Karpas-422 (cell line): Measurements from ENCODE around the gene TPGS2. TPM values are rescaled to one million over a fixed set of nuclear protein-coding genes. Genes with fewer than 3 reads are reported as not detected.
A peak's percentile ranks its signal among the peaks of the same experiment; 100 is the strongest.

Experiments
- DNase-seq: peaks from one replicate; pipeline ENCODE4 v3.0.0-alpha.2; 2015
- H2AFZ ChIP-seq: fragments of 200-600 bp; sonication (generic); 2 replicates; pipeline ENCODE4 v1.6.1; 2014; ENCODE audit warnings: antibody characterized with exemption, low read length, mixed read lengths
- H3K27ac ChIP-seq: fragments of 200-600 bp; sonication (generic); 2 replicates; pipeline ENCODE4 v1.5.1; 2014; ENCODE audit warnings: mild to moderate bottlenecking, low read length, moderate library complexity
- H3K27me3 ChIP-seq: fragments of 200-600 bp; sonication (generic); 2 replicates; pipeline ENCODE4 v1.6.1; 2014; ENCODE audit warnings: low read length, mixed read lengths
- H3K36me3 ChIP-seq: fragments of 200-600 bp; sonication (generic); 2 replicates; pipeline ENCODE4 v1.6.1; 2014; ENCODE audit warnings: low read length, mixed read lengths; ENCODE audit not compliant: insufficient read depth
- H3K4me1 ChIP-seq: fragments of 200-600 bp; sonication (generic); 2 replicates; pipeline ENCODE4 v1.6.1; 2014; ENCODE audit warnings: mild to moderate bottlenecking, low read length, mixed read lengths
- H3K4me2 ChIP-seq: fragments of 200-600 bp; sonication (generic); 2 replicates; pipeline ENCODE4 v1.6.1; 2014; ENCODE audit warnings: low read length, low read depth, mild to moderate bottlenecking; ENCODE audit not compliant: poor library complexity, severe bottlenecking
- H3K4me3 ChIP-seq: fragments of 200-600 bp; sonication (generic); 2 replicates; pipeline ENCODE4 v1.5.1; 2014; ENCODE audit warnings: mild to moderate bottlenecking, antibody characterized with exemption, low read length, mixed read lengths
- H3K79me2 ChIP-seq: fragments of 200-600 bp; sonication (generic); 2 replicates; pipeline ENCODE4 v1.6.1; 2014; ENCODE audit warnings: mild to moderate bottlenecking, low read length, mixed read lengths
- H3K9ac ChIP-seq: fragments of 200-600 bp; sonication (generic); 2 replicates; pipeline ENCODE4 v1.6.0; 2014; ENCODE audit warnings: low read length
- H3K9me2 ChIP-seq: fragments of 200-600 bp; sonication (generic), shearing (Covaris generic); replicated peaks from 2 replicates; pipeline ENCODE4 v1.6.0; 2014; ENCODE audit warnings: mild to moderate bottlenecking, low read length, moderate library complexity; ENCODE audit not compliant: insufficient read depth
- H3K9me3 ChIP-seq: fragments of 300-700, 200-600 bp; sonication (generic); 2 replicates; pipeline ENCODE4 v1.6.1; 2014; ENCODE audit warnings: low read length, mixed read lengths
- H4K20me1 ChIP-seq: fragments of 200-600 bp; sonication (generic); 2 replicates; pipeline ENCODE4 v1.6.1; 2014; ENCODE audit warnings: mild to moderate bottlenecking, antibody characterized with exemption, low read length, low read depth; ENCODE audit not compliant: insufficient read depth
- total RNA-seq: library from RNA; depleted of rRNA; stranded (reverse); fragments of >200 nt; shearing (Covaris generic); gene quantifications from 2 replicates; pipeline ENCODE4 v1.2.3, GENCODE V29; 2014; ENCODE audit warnings: low replicate concordance

The TPGS2 gene
- total RNA-seq, 1 experiment from 2014 or later = 160 TPM

GRCh38 chr18:36782710-36783109 lies 46.1 kb downstream of the TPGS2 start:
- no peaks in the 10 kb centered on the region for H3K36me3 ChIP-seq
- no peaks in the 10 kb centered on the region for H4K20me1 ChIP-seq
- no peaks in the 10 kb centered on the region for H3K9me2 ChIP-seq
- H3K4me2 ChIP-seq = no peak overlapping the region
- no peaks in the 10 kb centered on the region for H3K27me3 ChIP-seq
- no peak overlapping the region for H3K4me3 ChIP-seq
- no peaks in the 10 kb centered on the region for H3K4me1 ChIP-seq
- H3K27ac ChIP-seq = no peak overlapping the region
- H3K79me2 ChIP-seq = no peaks in the 10 kb centered on the region
- no peak for DNase-seq
- no peak overlapping the region for H2AFZ ChIP-seq
- no peaks in the 10 kb centered on the region for H3K9me3 ChIP-seq
- no peak overlapping the region for H3K9ac ChIP-seq

- no peak overlapping the region for H3K4me2 ChIP-seq
- H3K4me1 ChIP-seq = no peaks in the 10 kb centered on the region
- H3K27me3 ChIP-seq = no peaks in the 10 kb centered on the region
- H3K9me3 ChIP-seq = no peaks in the 10 kb centered on the region
- no peak overlapping the region for H3K4me3 ChIP-seq
- no peak for DNase-seq
- H3K9ac ChIP-seq = no peak overlapping the region
- H4K20me1 ChIP-seq = no peaks in the 10 kb centered on the region
- no peaks in the 10 kb centered on the region for H3K36me3 ChIP-seq
- H3K27ac ChIP-seq = no peak overlapping the region
- H3K9me2 ChIP-seq = no peaks in the 10 kb centered on the region
- H2AFZ ChIP-seq = no peak overlapping the region
- no peaks in the 10 kb centered on the region for H3K79me2 ChIP-seq
Observed at GRCh38 chr18:36780748-36781147, 48.1 kb downstream of the TPGS2 start.

- H3K36me3 ChIP-seq = no peaks in the 10 kb centered on the region
- H3K27me3 ChIP-seq = no peaks in the 10 kb centered on the region
- H3K27ac ChIP-seq = no peak overlapping the region
- H3K9me2 ChIP-seq = no peaks in the 10 kb centered on the region
- H3K79me2 ChIP-seq = no peaks in the 10 kb centered on the region
- no peak for DNase-seq
- no peak overlapping the region for H2AFZ ChIP-seq
- no peaks in the 10 kb centered on the region for H3K9me3 ChIP-seq
- no peaks in the 10 kb centered on the region for H3K4me1 ChIP-seq
- H3K9ac ChIP-seq = no peak overlapping the region
- no peaks in the 10 kb centered on the region for H4K20me1 ChIP-seq
- no peak overlapping the region for H3K4me3 ChIP-seq
- H3K4me2 ChIP-seq = no peak overlapping the region
Observed at GRCh38 chr18:36777566-36777965, 51.2 kb downstream of the TPGS2 start.

- DNase-seq = no peak
Observed at GRCh38 chr18:36776650-36777049, 52.2 kb downstream of the TPGS2 start.

GRCh38 chr18:36775396-36775795 lies 53.4 kb downstream of the TPGS2 start:
- no peak for DNase-seq
- Histone ChIP-seq H3K9me2 (no peaks in the 10 kb centered on the region), H3K9me3 (no peaks in the 10 kb centered on the region), H3K4me1 (peaks cover 16% of the 10 kb centered on the region), H4K20me1 (no peaks in the 10 kb centered on the region), H3K36me3 (peaks cover 5% of the 10 kb centered on the region; the same call in 1 of the 2 replicates), H3K4me3 (no peak overlapping the region), H3K79me2 (no peaks in the 10 kb centered on the region), H2AFZ (no peak overlapping the region), H3K27ac (no peak overlapping the region), H3K4me2 (no peak overlapping the region), H3K27me3 (no peaks in the 10 kb centered on the region), H3K9ac (no peak overlapping the region)

More at GRCh38 chr18:36776650-36777049, 52.2 kb downstream of the TPGS2 start:
- H3K9me3 ChIP-seq = no peaks in the 10 kb centered on the region
- H4K20me1 ChIP-seq = no peaks in the 10 kb centered on the region
- no peak overlapping the region for H3K27ac ChIP-seq
- H3K27me3 ChIP-seq = no peaks in the 10 kb centered on the region
- no peak overlapping the region for H3K9ac ChIP-seq
- H3K4me2 ChIP-seq = no peak overlapping the region
- H3K4me3 ChIP-seq = no peak overlapping the region
- H3K4me1 ChIP-seq = peaks cover 3% of the 10 kb centered on the region
- no peaks in the 10 kb centered on the region for H3K9me2 ChIP-seq
- H2AFZ ChIP-seq = no peak overlapping the region
- peaks cover 5% of the 10 kb centered on the region; the same call in 1 of the 2 replicates for H3K36me3 ChIP-seq
- no peaks in the 10 kb centered on the region for H3K79me2 ChIP-seq

GRCh38 chr18:36772241-36772723 lies 56.5 kb downstream of the TPGS2 start:
- Histone ChIP-seq H3K9me3 (no peaks in the 10 kb centered on the region), H3K9ac (no peak overlapping the region), H3K4me2 (no peak overlapping the region), H4K20me1 (no peaks in the 10 kb centered on the region), H3K36me3 (peaks cover 5% of the 10 kb centered on the region; the same call in 1 of the 2 replicates), H3K4me1 (peaks cover 19% of the 10 kb centered on the region), H3K4me3 (no peak overlapping the region), H2AFZ (no peak overlapping the region), H3K9me2 (no peaks in the 10 kb centered on the region), H3K27ac (no peak overlapping the region), H3K27me3 (no peaks in the 10 kb centered on the region), H3K79me2 (no peaks in the 10 kb centered on the region)
- DNase-seq = no peak

GRCh38 chr18:36771245-36771644 lies 57.6 kb downstream of the TPGS2 start:
- no peaks in the 10 kb centered on the region for H3K27me3 ChIP-seq
- H3K27ac ChIP-seq = peak overlapping the region; percentile 30; the same call in 1 of the 2 replicates
- peak; percentile 75 for DNase-seq
- no peak overlapping the region for H3K9ac ChIP-seq
- peaks cover 5% of the 10 kb centered on the region; the same call in 1 of the 2 replicates for H3K36me3 ChIP-seq
- no peaks in the 10 kb centered on the region for H3K9me2 ChIP-seq
- no peaks in the 10 kb centered on the region for H4K20me1 ChIP-seq
- peaks cover 24% of the 10 kb centered on the region for H3K4me1 ChIP-seq
- 0 out of 2 replicates have a peak overlapping the region, but pooled peaks have one; percentile 11 for H2AFZ ChIP-seq
- no peaks in the 10 kb centered on the region for H3K9me3 ChIP-seq
- peak overlapping the region; percentile 27 for H3K4me2 ChIP-seq
- H3K4me3 ChIP-seq = no peak overlapping the region
- no peaks in the 10 kb centered on the region for H3K79me2 ChIP-seq

- Histone ChIP-seq H3K4me3 (no peak overlapping the region), H4K20me1 (no peaks in the 10 kb centered on the region), H3K36me3 (peaks cover 5% of the 10 kb centered on the region; the same call in 1 of the 2 replicates), H3K9me3 (no peaks in the 10 kb centered on the region), H3K4me1 (peaks cover 29% of the 10 kb centered on the region), H3K9me2 (no peaks in the 10 kb centered on the region), H3K27ac (0 out of 2 replicates have a peak overlapping the region, but pooled peaks have one; percentile 30), H3K79me2 (no peaks in the 10 kb centered on the region), H3K4me2 (no peak overlapping the region), H3K27me3 (no peaks in the 10 kb centered on the region), H2AFZ (no peak overlapping the region), H3K9ac (no peak overlapping the region)
- no peak for DNase-seq
Observed at GRCh38 chr18:36770315-36770946, 58.4 kb downstream of the TPGS2 start.
